ENCODE results near the gene DPP6. TPM values are rescaled to one million over a fixed set of nuclear protein-coding genes. Genes with fewer than 3 reads are reported as not detected.
"Not testable (repeated sequence)": the region's sequence is repeated elsewhere in the genome, so short reads cannot be mapped to it uniquely, and the experiment has no call there.

Gene DPP6
- total RNA-seq, 3 donors from 2014 or later (not counting 1 experiment from before 2014, with no cell fraction given), result not detected

GRCh38 chr7:154674191-154674590, 622.0 kb downstream of the DPP6 start:
- no peaks in the 10 kb centered on the region for H3K36me3 Mint-ChIP-seq
- intact Hi-C loops (cut with micrococcal nuclease), result no loop called here
- H3K4me1 ChIP-seq (ENCODE audit: control insufficient read depth, insufficient read depth, low read length), result no peaks in the 10 kb centered on the region
- peaks cover 6 to 14% of the 10 kb centered on the region in 2 donors for H3K9me3 Mint-ChIP-seq
- ATAC-seq, result no peak
- no peaks in the 10 kb centered on the region for H3K36me3 ChIP-seq (ENCODE audit: control insufficient read depth, insufficient read depth, low read length)
- H3K9me3 ChIP-seq (ENCODE audit: control insufficient read depth, insufficient read depth, low read length), result no peaks in the 10 kb centered on the region
- H3K4me3 Mint-ChIP-seq, result no peak overlapping the region
- no peak for TF ChIP-seq CTCF (IDR thresholded peaks at IDR 0.05)
- no peak for DNase-seq
- H3K4me1 Mint-ChIP-seq, result no peaks in the 10 kb centered on the region
- H3K4me3 ChIP-seq (ENCODE audit: low read length), result no peak overlapping the region
- 85% methylated on average over 6 of the region's 6 CpGs for WGBS (ENCODE audit: insufficient coverage)
- H3K27me3 ChIP-seq (ENCODE audit: control insufficient read depth, insufficient read depth, low read length), result no peaks in the 10 kb centered on the region
- no peak overlapping the region for H3K27ac Mint-ChIP-seq
- no peak overlapping the region for H3K27ac ChIP-seq (ENCODE audit: low read length)
- H3K27me3 Mint-ChIP-seq (ENCODE audit: low read depth in 2 of 2), result no peaks in the 10 kb centered on the region

GRCh38 chr7:154675560-154675959, 623.4 kb downstream of the DPP6 start:
- TF ChIP-seq CTCF (IDR thresholded peaks at IDR 0.05), result no peak
- H3K4me3 Mint-ChIP-seq, result no peak overlapping the region
- no peaks in the 10 kb centered on the region for H3K4me1 ChIP-seq (ENCODE audit: control insufficient read depth, insufficient read depth, low read length)
- H3K4me1 Mint-ChIP-seq, result no peaks in the 10 kb centered on the region
- H3K27me3 Mint-ChIP-seq (ENCODE audit: low read depth in 2 of 2), result no peaks in the 10 kb centered on the region
- ATAC-seq, result no peak
- no peaks in the 10 kb centered on the region for H3K36me3 ChIP-seq (ENCODE audit: control insufficient read depth, insufficient read depth, low read length)
- no peaks in the 10 kb centered on the region for H3K27me3 ChIP-seq (ENCODE audit: control insufficient read depth, insufficient read depth, low read length)
- no peak overlapping the region for H3K4me3 ChIP-seq (ENCODE audit: low read length)
- no peak for DNase-seq
- peaks cover 13 to 16% of the 10 kb centered on the region in 2 donors for H3K9me3 Mint-ChIP-seq
- H3K27ac Mint-ChIP-seq, result no peak overlapping the region
- intact Hi-C loops (cut with micrococcal nuclease), result no loop called here
- no peaks in the 10 kb centered on the region for H3K36me3 Mint-ChIP-seq
- no peaks in the 10 kb centered on the region for H3K9me3 ChIP-seq (ENCODE audit: control insufficient read depth, insufficient read depth, low read length)
- H3K27ac ChIP-seq (ENCODE audit: low read length), result no peak overlapping the region
- WGBS (ENCODE audit: insufficient coverage), result 91% methylated on average over 10 of the region's 10 CpGs

- H3K27ac Mint-ChIP-seq; H3K4me1 Mint-ChIP-seq; H3K4me3 ChIP-seq (ENCODE audit: low read length); H3K9me3 ChIP-seq (ENCODE audit: control insufficient read depth, insufficient read depth, low read length); ATAC-seq; H3K36me3 ChIP-seq (ENCODE audit: control insufficient read depth, insufficient read depth, low read length); DNase-seq; H3K4me3 Mint-ChIP-seq; H3K36me3 Mint-ChIP-seq; H3K27me3 Mint-ChIP-seq (ENCODE audit: low read depth in 2 of 2); H3K27me3 ChIP-seq (ENCODE audit: control insufficient read depth, insufficient read depth, low read length); H3K27ac ChIP-seq (ENCODE audit: low read length); H3K4me1 ChIP-seq (ENCODE audit: control insufficient read depth, insufficient read depth, low read length); intact Hi-C loops (cut with micrococcal nuclease): not testable (repeated sequence)
- WGBS (ENCODE audit: insufficient coverage), result 82% methylated on average over 11 of the region's 11 CpGs
- peaks cover 13 to 16% of the 10 kb centered on the region in 2 donors for H3K9me3 Mint-ChIP-seq
Measured at GRCh38 chr7:154676033-154676421, 623.8 kb downstream of the DPP6 start.

GRCh38 chr7:154676422-154677073, 624.4 kb downstream of the DPP6 start:
- no peaks in the 10 kb centered on the region for H3K9me3 ChIP-seq (ENCODE audit: control insufficient read depth, insufficient read depth, low read length)
- intact Hi-C loops (cut with micrococcal nuclease), result no loop called here
- DNase-seq (no peak), ATAC-seq (no peak)
- Mint-ChIP-seq H3K9me3 (peaks cover 13 to 16% of the 10 kb centered on the region in 2 donors), H3K27ac (no peak overlapping the region), H3K36me3 (no peaks in the 10 kb centered on the region), H3K27me3 (ENCODE audit: low read depth in 2 of 2) (no peaks in the 10 kb centered on the region), H3K4me3 (no peak overlapping the region), H3K4me1 (no peaks in the 10 kb centered on the region)
- no peaks in the 10 kb centered on the region for H3K27me3 ChIP-seq (ENCODE audit: control insufficient read depth, insufficient read depth, low read length)
- TF ChIP-seq CTCF (IDR thresholded peaks at IDR 0.05), result no peak
- no peak overlapping the region for H3K4me3 ChIP-seq (ENCODE audit: low read length)
- no peak overlapping the region for H3K27ac ChIP-seq (ENCODE audit: low read length)
- WGBS (ENCODE audit: insufficient coverage), result 79% methylated on average over 9 of the region's 10 CpGs
- no peaks in the 10 kb centered on the region for H3K36me3 ChIP-seq (ENCODE audit: control insufficient read depth, insufficient read depth, low read length)
- H3K4me1 ChIP-seq (ENCODE audit: control insufficient read depth, insufficient read depth, low read length), result no peaks in the 10 kb centered on the region

All from natural killer cell (primary cell).